HG03565 (cell line): ENCODE data around the gene PDE4B.
"Not testable (repeated sequence)": the region's sequence is repeated elsewhere in the genome, so short reads cannot be mapped to it uniquely, and the experiment has no call there.

Experiments
- ATAC-seq: cut with Tn5 transposase; IDR thresholded peaks from one replicate; pipeline ENCODE4 v1.9.1; 2021; ENCODE audit warnings: mild to moderate bottlenecking, moderate library complexity; ENCODE audit not compliant: unreplicated experiment

Gene PDE4B

GRCh38 chr1:65990161-65990560 is 197.5 kb downstream of the PDE4B start:
- ATAC-seq: no peak

GRCh38 chr1:65991694-65992093 is 199.0 kb downstream of the PDE4B start:
- ATAC-seq: no peak

- no peak for ATAC-seq
Observed at GRCh38 chr1:65992165-65992821, 199.6 kb downstream of the PDE4B start.

- no peak for ATAC-seq
Observed at GRCh38 chr1:65992831-65993271, 200.2 kb downstream of the PDE4B start.

GRCh38 chr1:65994223-65994622 is 201.5 kb downstream of the PDE4B start:
- ATAC-seq: no peak

- ATAC-seq: no peak
Observed at GRCh38 chr1:65995336-65995735, 202.6 kb downstream of the PDE4B start.

GRCh38 chr1:65995928-65996327 is 203.2 kb downstream of the PDE4B start:
- ATAC-seq: no peak

- no peak for ATAC-seq
Observed at GRCh38 chr1:65997693-65998092, 205.0 kb downstream of the PDE4B start.

- no peak for ATAC-seq
Observed at GRCh38 chr1:65998763-65999583, 206.3 kb downstream of the PDE4B start.

GRCh38 chr1:66000033-66000637 is 207.4 kb downstream of the PDE4B start:
- no peak for ATAC-seq

GRCh38 chr1:66003690-66004089 is 211.0 kb downstream of the PDE4B start:
- ATAC-seq: no peak

GRCh38 chr1:66006534-66006933 is 213.8 kb downstream of the PDE4B start:
- ATAC-seq: not testable (repeated sequence)

- no peak for ATAC-seq
Observed at GRCh38 chr1:66012106-66012784, 219.6 kb downstream of the PDE4B start.

- no peak for ATAC-seq
Observed at GRCh38 chr1:66013371-66013770, 220.7 kb downstream of the PDE4B start.

- ATAC-seq: no peak
Observed at GRCh38 chr1:66022904-66023620, 230.4 kb downstream of the PDE4B start.

- ATAC-seq: no peak
Observed at GRCh38 chr1:66025188-66025587, 232.5 kb downstream of the PDE4B start.

- no peak for ATAC-seq
Observed at GRCh38 chr1:66028035-66028434, 235.3 kb downstream of the PDE4B start.

- no peak for ATAC-seq
Observed at GRCh38 chr1:66033781-66034180, 241.1 kb downstream of the PDE4B start.

- no peak for ATAC-seq
Observed at GRCh38 chr1:66035616-66036245, 243.0 kb downstream of the PDE4B start.

- ATAC-seq: no peak
Observed at GRCh38 chr1:66041654-66042053, 249.0 kb downstream of the PDE4B start.
